ENCODE results near the gene CDKAL1. TPM values are rescaled to one million over a fixed set of nuclear protein-coding genes. Genes with fewer than 3 reads are reported as not detected.

The CDKAL1 gene
- total RNA-seq, 2 donors from 2014 or later: 23.0 to 23.7 TPM

GRCh38 chr6:21164768-21165326 lies 630.6 kb downstream of the CDKAL1 start:
- H3K36me3 Mint-ChIP-seq (ENCODE audit: low read depth): no peaks in the 10 kb centered on the region

GRCh38 chr6:21166754-21167153 lies 632.5 kb downstream of the CDKAL1 start:
- H3K27me3 Mint-ChIP-seq: no peaks in the 10 kb centered on the region
- H3K4me1 Mint-ChIP-seq: peaks cover 17% of the 10 kb centered on the region
- no peak overlapping the region for H3K27ac Mint-ChIP-seq
- DNase-seq (no peak), ATAC-seq (no peak)
- H3K4me3 Mint-ChIP-seq: no peak overlapping the region
- H3K36me3 Mint-ChIP-seq (ENCODE audit: low read depth): no peaks in the 10 kb centered on the region
- no peaks in the 10 kb centered on the region for H3K9me3 ChIP-seq (ENCODE audit: control insufficient read depth, low read length, poor library complexity, severe bottlenecking)

More at GRCh38 chr6:21164768-21165326, 630.6 kb downstream of the CDKAL1 start:
- DNase-seq (no peak), ATAC-seq (no peak)
- H3K4me1 Mint-ChIP-seq: peaks cover 16% of the 10 kb centered on the region
- no peak overlapping the region for H3K4me3 Mint-ChIP-seq
- no peaks in the 10 kb centered on the region for H3K27me3 Mint-ChIP-seq
- peak overlapping the region; percentile 0 for H3K27ac Mint-ChIP-seq
- H3K9me3 ChIP-seq (ENCODE audit: control insufficient read depth, low read length, poor library complexity, severe bottlenecking): no peaks in the 10 kb centered on the region

- DNase-seq: no peak
- H3K9me3 ChIP-seq (ENCODE audit: control insufficient read depth, low read length, poor library complexity, severe bottlenecking): no peaks in the 10 kb centered on the region
- no peaks in the 10 kb centered on the region for H3K27me3 Mint-ChIP-seq
- H3K27ac Mint-ChIP-seq: no peak overlapping the region
- no peak overlapping the region for H3K4me3 Mint-ChIP-seq
- peaks cover 13% of the 10 kb centered on the region for H3K4me1 Mint-ChIP-seq
- H3K36me3 Mint-ChIP-seq (ENCODE audit: low read depth): no peaks in the 10 kb centered on the region
- ATAC-seq: no peak
Measured at GRCh38 chr6:21167790-21168189, 633.5 kb downstream of the CDKAL1 start.

GRCh38 chr6:21171801-21172200 lies 637.5 kb downstream of the CDKAL1 start:
- Mint-ChIP-seq H3K4me3 (no peak overlapping the region), H3K27ac (no peak overlapping the region), H3K36me3 (ENCODE audit: low read depth) (no peaks in the 10 kb centered on the region), H3K4me1 (peaks cover 2% of the 10 kb centered on the region), H3K27me3 (no peaks in the 10 kb centered on the region)
- H3K9me3 ChIP-seq (ENCODE audit: control insufficient read depth, low read length, poor library complexity, severe bottlenecking): no peaks in the 10 kb centered on the region
- ATAC-seq (no peak), DNase-seq (no peak)

- no peaks in the 10 kb centered on the region for H3K9me3 ChIP-seq (ENCODE audit: control insufficient read depth, low read length, poor library complexity, severe bottlenecking)
- peaks cover 2% of the 10 kb centered on the region for H3K4me1 Mint-ChIP-seq
- H3K27me3 Mint-ChIP-seq: no peaks in the 10 kb centered on the region
- no peak for ATAC-seq
- DNase-seq: no peak
- H3K36me3 Mint-ChIP-seq (ENCODE audit: low read depth): no peaks in the 10 kb centered on the region
- H3K4me3 Mint-ChIP-seq: no peak overlapping the region
- H3K27ac Mint-ChIP-seq: no peak overlapping the region
Measured at GRCh38 chr6:21173031-21173430, 638.8 kb downstream of the CDKAL1 start.

GRCh38 chr6:21173678-21174077 lies 639.4 kb downstream of the CDKAL1 start:
- Mint-ChIP-seq H3K4me1 (peaks cover 2% of the 10 kb centered on the region), H3K27ac (no peak overlapping the region), H3K36me3 (ENCODE audit: low read depth) (no peaks in the 10 kb centered on the region), H3K27me3 (no peaks in the 10 kb centered on the region), H3K4me3 (no peak overlapping the region)
- ATAC-seq (no peak), DNase-seq (no peak)
- no peaks in the 10 kb centered on the region for H3K9me3 ChIP-seq (ENCODE audit: control insufficient read depth, low read length, poor library complexity, severe bottlenecking)

- no peaks in the 10 kb centered on the region for H3K9me3 ChIP-seq (ENCODE audit: control insufficient read depth, low read length, poor library complexity, severe bottlenecking)
- Mint-ChIP-seq H3K27ac (no peak overlapping the region), H3K36me3 (ENCODE audit: low read depth) (no peaks in the 10 kb centered on the region), H3K4me1 (peaks cover 2% of the 10 kb centered on the region), H3K4me3 (no peak overlapping the region), H3K27me3 (no peaks in the 10 kb centered on the region)
- DNase-seq (no peak), ATAC-seq (no peak)
Measured at GRCh38 chr6:21176197-21176596, 641.9 kb downstream of the CDKAL1 start.

GRCh38 chr6:21180155-21180554 lies 645.9 kb downstream of the CDKAL1 start:
- DNase-seq (no peak), ATAC-seq (no peak)
- Mint-ChIP-seq H3K4me3 (no peak overlapping the region), H3K36me3 (ENCODE audit: low read depth) (peaks cover 3% of the 10 kb centered on the region), H3K27ac (no peak overlapping the region), H3K27me3 (no peaks in the 10 kb centered on the region), H3K4me1 (peaks cover 2% of the 10 kb centered on the region)
- H3K9me3 ChIP-seq (ENCODE audit: control insufficient read depth, low read length, poor library complexity, severe bottlenecking): no peaks in the 10 kb centered on the region

GRCh38 chr6:21180800-21181337 lies 646.6 kb downstream of the CDKAL1 start:
- Mint-ChIP-seq H3K36me3 (ENCODE audit: low read depth) (peaks cover 3% of the 10 kb centered on the region), H3K4me3 (no peak overlapping the region), H3K4me1 (peaks cover 4% of the 10 kb centered on the region), H3K27ac (no peak overlapping the region), H3K27me3 (no peaks in the 10 kb centered on the region)
- no peaks in the 10 kb centered on the region for H3K9me3 ChIP-seq (ENCODE audit: control insufficient read depth, low read length, poor library complexity, severe bottlenecking)
- DNase-seq: no peak
- no peak for ATAC-seq

- no peak overlapping the region for H3K4me3 Mint-ChIP-seq
- H3K27ac Mint-ChIP-seq: no peak overlapping the region
- H3K9me3 ChIP-seq (ENCODE audit: control insufficient read depth, low read length, poor library complexity, severe bottlenecking): no peaks in the 10 kb centered on the region
Measured at GRCh38 chr6:21181866-21182265, 647.6 kb downstream of the CDKAL1 start.

GRCh38 chr6:21182589-21182988 lies 648.3 kb downstream of the CDKAL1 start:
- ATAC-seq (no peak), DNase-seq (no peak)
- H3K4me3 Mint-ChIP-seq: no peak overlapping the region
- peaks cover 3% of the 10 kb centered on the region for H3K36me3 Mint-ChIP-seq (ENCODE audit: low read depth)
- no peaks in the 10 kb centered on the region for H3K27me3 Mint-ChIP-seq
- H3K4me1 Mint-ChIP-seq: peaks cover 4% of the 10 kb centered on the region
- H3K27ac Mint-ChIP-seq: no peak overlapping the region
- no peaks in the 10 kb centered on the region for H3K9me3 ChIP-seq (ENCODE audit: control insufficient read depth, low read length, poor library complexity, severe bottlenecking)

More at GRCh38 chr6:21181866-21182265, 647.6 kb downstream of the CDKAL1 start:
- peaks cover 3% of the 10 kb centered on the region for H3K36me3 Mint-ChIP-seq (ENCODE audit: low read depth)
- H3K4me1 Mint-ChIP-seq: peaks cover 4% of the 10 kb centered on the region
- no peaks in the 10 kb centered on the region for H3K27me3 Mint-ChIP-seq
- ATAC-seq (no peak), DNase-seq (no peak)

GRCh38 chr6:21185861-21186478 lies 651.7 kb downstream of the CDKAL1 start:
- ATAC-seq (no peak), DNase-seq (no peak)
- Mint-ChIP-seq H3K27me3 (no peaks in the 10 kb centered on the region), H3K36me3 (ENCODE audit: low read depth) (peaks cover 3% of the 10 kb centered on the region), H3K4me1 (peaks cover 8% of the 10 kb centered on the region), H3K4me3 (no peak overlapping the region), H3K27ac (no peak overlapping the region)
- no peaks in the 10 kb centered on the region for H3K9me3 ChIP-seq (ENCODE audit: control insufficient read depth, low read length, poor library complexity, severe bottlenecking)

- H3K27ac Mint-ChIP-seq: no peak overlapping the region
- no peak overlapping the region for H3K4me3 Mint-ChIP-seq
- H3K9me3 ChIP-seq (ENCODE audit: control insufficient read depth, low read length, poor library complexity, severe bottlenecking): no peaks in the 10 kb centered on the region
Measured at GRCh38 chr6:21186479-21187055, 652.3 kb downstream of the CDKAL1 start.

More at GRCh38 chr6:21186479-21187055, 652.3 kb downstream of the CDKAL1 start:
- H3K36me3 Mint-ChIP-seq (ENCODE audit: low read depth): peaks cover 3% of the 10 kb centered on the region
- ATAC-seq (no peak), DNase-seq (no peak)
- H3K27me3 Mint-ChIP-seq: no peaks in the 10 kb centered on the region
- peaks cover 10% of the 10 kb centered on the region for H3K4me1 Mint-ChIP-seq
